K562 (cell line): ENCODE measurements around the gene MGAT4D. TPM values are rescaled to one million over a fixed set of nuclear protein-coding genes. Genes with fewer than 3 reads are reported as not detected.

ENCODE experiments used
- BHLHE40 ChIP-seq: IDR thresholded peaks from 2 replicates; pipeline ENCODE4 v1.6.1; 2011; ENCODE audit warnings: low read length, improper control_type of control experiment
- CREM ChIP-seq: IDR thresholded peaks from 2 replicates; pipeline ENCODE4 v1.6.1; 2014; ENCODE audit warnings: antibody characterized with exemption, low read depth
- E2F3 ChIP-seq: fragments of 250-450 bp; sonication (Bioruptor Pico); IDR thresholded peaks from 2 replicates; pipeline ENCODE4 v1.4.0; 2020; ENCODE audit warnings: mild to moderate bottlenecking
- HDAC3 ChIP-seq: fragments of 450-650 bp; IDR thresholded peaks from 2 replicates; pipeline ENCODE4 v1.6.1; 2018; ENCODE audit warnings: borderline replicate concordance, mild to moderate bottlenecking, moderate library complexity; ENCODE audit not compliant: partially characterized antibody
- HNRNPLL ChIP-seq: fragments of 200-400 bp; formaldehyde crosslinking; IDR thresholded peaks from 2 replicates; pipeline ENCODE4 v1.6.1; 2017; ENCODE audit warnings: low read length, low read depth, mild to moderate bottlenecking; ENCODE audit not compliant: poor library complexity, severe bottlenecking
- IFI16 ChIP-seq: fragments of 250-450 bp; sonication (Bioruptor Pico); IDR thresholded peaks from 2 replicates; pipeline ENCODE4 v2.1.2; 2022; ENCODE audit warnings: mild to moderate bottlenecking, inconsistent platforms
- RAD21 ChIP-seq, 2 experiments: fragments of 250-450 bp in 1 of 2; fragments of 450-650 bp in 1 of 2; sonication (Bioruptor Pico) in 1 of 2; formaldehyde crosslinking in 1 of 2; IDR thresholded peaks in 1 of 2; conservative IDR thresholded peaks in 1 of 2; 2 replicates each; pipeline versions ENCODE4 v1.4.0 to v1.8.0; 2020 to 2022; ENCODE audit warnings: mild to moderate bottlenecking in 2 of 2, moderate library complexity in 1 of 2
- RB1 ChIP-seq: fragments of 450-650 bp; IDR thresholded peaks from 2 replicates; pipeline ENCODE4 v1.6.1; 2017; ENCODE audit warnings: low read depth, mild to moderate bottlenecking
- REST ChIP-seq, 2 experiments: fragments of 450-650 bp; formaldehyde crosslinking in 1 of 2; IDR thresholded peaks; 2 replicates each; pipeline versions ENCODE4 v1.4.0 to v1.6.1; 2014 to 2020; ENCODE audit warnings: mild to moderate bottlenecking in 2 of 2, borderline replicate concordance in 1 of 2, low read depth in 1 of 2
- SIN3B ChIP-seq: fragments of 450-650 bp; IDR thresholded peaks from 2 replicates; pipeline ENCODE4 v1.6.1; 2017; ENCODE audit warnings: low read depth, mild to moderate bottlenecking, moderate library complexity
- TOE1 ChIP-seq, 2 experiments: fragments of 450-650 bp in 1 of 2; sonication (generic) in 1 of 2; formaldehyde crosslinking in 1 of 2; IDR thresholded peaks; 2 replicates each; pipeline versions ENCODE4 v1.7.1 to v1.8.0; 2016 to 2022; ENCODE audit warnings: borderline replicate concordance in 2 of 2, mild to moderate bottlenecking in 2 of 2, antibody characterized with exemption in 1 of 2, inconsistent platforms in 1 of 2, low read depth in 1 of 2, missing genetic modification reagents in 1 of 2, moderate library complexity in 1 of 2
- YY1 ChIP-seq, 3 experiments: IDR thresholded peaks; 2 replicates each; pipeline ENCODE4 v1.6.1; 2011; ENCODE audit warnings: low read length in 2 of 3, mild to moderate bottlenecking in 2 of 3, moderate library complexity in 2 of 3, borderline replicate concordance in 1 of 3, control low read depth in 1 of 3, low read depth in 1 of 3; ENCODE audit not compliant: insufficient read depth in 3 of 3, insufficient replicate concordance in 2 of 3, control insufficient read depth in 1 of 3, insufficient read length in 1 of 3; ENCODE audit errors: extremely low read depth in 1 of 3
- polyA plus RNA-seq, 8 experiments: library from polyadenylated mRNA; depleted of rRNA in 4 of 8; stranded (reverse) in 5 of 8; unstranded in 3 of 8; fragments of >200 nt; fragmentation: Nextera tagmentation in 2 of 8; fragmentation: Illumina TruSeq in 1 of 8; extraction: Ambion mirVana in 2 of 8; extraction: Trizol in 1 of 8; gene quantifications; 2 replicates each; pipeline versions ENCODE4 v1.2.1 to v1.2.3, GENCODE V29; 2011 to 2014; ENCODE audit warnings: inconsistent platforms in 1 of 8, missing spikeins in 1 of 8
- total RNA-seq, 7 experiments: library from RNA; depleted of rRNA in 6 of 7; stranded (reverse); fragments of >200 nt in 6 of 7; fragmentation: Illumina TruSeq in 2 of 7; extraction: Trizol in 2 of 7; gene quantifications; 2 replicates each; pipeline versions ENCODE4 v1.2.1 to v1.2.3, GENCODE V29; 2011 to 2021; ENCODE audit warnings: low replicate concordance in 1 of 7

The MGAT4D gene
- total and polyA plus RNA-seq, 9 of the 15 experiments (the other 6 are each of a cell fraction or from before 2014, with no cell fraction given) = not detected

- TF ChIP-seq REST (IDR thresholded peaks at IDR 0.05; ENCODE audit: borderline replicate concordance) (peak; percentile 57), REST (CRISPR knock-in tag; IDR thresholded peaks at IDR 0.05; ENCODE audit: low read depth) (no peak), IFI16 (CRISPR knock-in tag) (no peak), YY1 (IDR thresholded peaks at IDR 0.05; ENCODE audit: borderline replicate concordance in 1 of 3, control insufficient read depth in 1 of 3, extremely low read depth in 1 of 3, insufficient read depth in 3 of 3, insufficient read length in 1 of 3, insufficient replicate concordance in 2 of 3, low read depth in 1 of 3, low read length in 2 of 3) (peak in 2 of 3 experiments; percentile 12 to 18), HNRNPLL (peak; percentile 44), HDAC3 (no peak), SIN3B (0 out of 2 replicates have a peak, but pooled peaks have one; percentile 6), RB1 (peak; percentile 68; the same call in 1 of the 2 replicates), CREM (peak; percentile 47), BHLHE40 (0 out of 2 replicates have a peak, but pooled peaks have one; percentile 25), E2F3 (0 out of 2 replicates have a peak, but pooled peaks have one; percentile 15), RAD21 (CRISPR knock-in tag; conservative IDR thresholded peaks at IDR 0.05 in 1 of 2, IDR thresholded peaks at IDR 0.05 in 1 of 2) (peak in 1 of 2 experiments; percentile 20; a peak in 1 of 4 replicates), TOE1 (IDR thresholded peaks at IDR 0.05; ENCODE audit: borderline replicate concordance) (peak; percentile 4; the same call in 1 of the 2 replicates), TOE1 (CRISPR knock-in tag; IDR thresholded peaks at IDR 0.05; ENCODE audit: borderline replicate concordance, low read depth) (no peak)
Measured at GRCh38 chr4:140427106-140427918, 70.8 kb downstream of the MGAT4D start, which contains the start of gene CLGN (continued).
